ENCODE results near the gene RELN.

Gene RELN

GRCh38 chr7:103474956-103475355 lies 514.5 kb downstream of the RELN start:
- no peak overlapping the region for H3K14ac ChIP-seq (ENCODE audit: low read length in 2 of 2)
- H4K91ac ChIP-seq (ENCODE audit: low read length), result no peak overlapping the region
- 65% methylated on average over 4 of the region's 5 CpGs for WGBS
- H3K18ac ChIP-seq (ENCODE audit: low read depth in 1 of 2, low read length in 2 of 2), result no peak overlapping the region
- H3K4me3 ChIP-seq (ENCODE audit: insufficient read depth in 1 of 2, low read depth in 1 of 2, low read length in 2 of 2), result no peak overlapping the region
- no peaks in the 10 kb centered on the region for H3K27me3 ChIP-seq (ENCODE audit: control insufficient read depth in 1 of 2, insufficient read depth in 1 of 2, low read length in 2 of 2)
- H3K4me2 ChIP-seq (ENCODE audit: low read length, poor library complexity, severe bottlenecking), result no peak overlapping the region
- H2AFZ ChIP-seq (ENCODE audit: low read depth, low read length), result no peak overlapping the region
- no peaks in the 10 kb centered on the region for H3K4me1 ChIP-seq (ENCODE audit: control insufficient read depth, insufficient read depth, low read depth, low read length)
- DNase-seq, result no peak
- no peak overlapping the region for H2AK5ac ChIP-seq (ENCODE audit: low read length, severe bottlenecking)
- H2BK120ac ChIP-seq (ENCODE audit: low read depth, low read length), result no peak overlapping the region
- no peak overlapping the region for H4K8ac ChIP-seq (ENCODE audit: low read length)
- H3K4ac ChIP-seq (ENCODE audit: low read depth in 1 of 2, low read length in 2 of 2), result no peak overlapping the region
- H2BK15ac ChIP-seq (ENCODE audit: low read depth, poor library complexity, severe bottlenecking), result no peak overlapping the region
- H3K27ac ChIP-seq (ENCODE audit: low read length, poor library complexity, severe bottlenecking), result no peak overlapping the region
- no peaks in the 10 kb centered on the region for H3K9me3 ChIP-seq (ENCODE audit: control insufficient read depth, low read length)
- H2BK5ac ChIP-seq (ENCODE audit: low read depth, low read length, poor library complexity, severe bottlenecking), result no peak overlapping the region
- H3K23ac ChIP-seq (ENCODE audit: low read length in 2 of 2), result no peak overlapping the region
- no peak overlapping the region for H3K9ac ChIP-seq (ENCODE audit: low read length)
- H3K36me3 ChIP-seq (ENCODE audit: control insufficient read depth in 1 of 2, insufficient read depth in 2 of 2, low read depth in 1 of 2, low read length in 2 of 2), result no peaks in the 10 kb centered on the region
- no peaks in the 10 kb centered on the region for H3K79me1 ChIP-seq (replicated peaks; ENCODE audit: low read length, poor library complexity, severe bottlenecking)
- H2BK12ac ChIP-seq (ENCODE audit: low read length in 2 of 2), result no peak overlapping the region

- DNase-seq, result no peak
- Histone ChIP-seq H3K4ac (ENCODE audit: low read depth in 1 of 2, low read length in 2 of 2) (no peak overlapping the region), H4K8ac (ENCODE audit: low read length) (no peak overlapping the region), H4K91ac (ENCODE audit: low read length) (no peak overlapping the region), H2BK5ac (ENCODE audit: low read depth, low read length, poor library complexity, severe bottlenecking) (no peak overlapping the region), H3K79me1 (replicated peaks; ENCODE audit: low read length, poor library complexity, severe bottlenecking) (no peaks in the 10 kb centered on the region), H3K4me1 (ENCODE audit: control insufficient read depth, insufficient read depth, low read depth, low read length) (no peaks in the 10 kb centered on the region), H3K27ac (ENCODE audit: low read length, poor library complexity, severe bottlenecking) (no peak overlapping the region), H3K18ac (ENCODE audit: low read depth in 1 of 2, low read length in 2 of 2) (no peak overlapping the region), H2AFZ (ENCODE audit: low read depth, low read length) (no peak overlapping the region), H2BK12ac (ENCODE audit: low read length in 2 of 2) (no peak overlapping the region), H2BK15ac (ENCODE audit: low read depth, poor library complexity, severe bottlenecking) (no peak overlapping the region), H3K14ac (ENCODE audit: low read length in 2 of 2) (no peak overlapping the region), H2BK120ac (ENCODE audit: low read depth, low read length) (no peak overlapping the region), H3K4me2 (ENCODE audit: low read length, poor library complexity, severe bottlenecking) (no peak overlapping the region), H2AK5ac (ENCODE audit: low read length, severe bottlenecking) (no peak overlapping the region), H3K4me3 (ENCODE audit: insufficient read depth in 1 of 2, low read depth in 1 of 2, low read length in 2 of 2) (no peak overlapping the region), H3K36me3 (ENCODE audit: control insufficient read depth in 1 of 2, insufficient read depth in 2 of 2, low read depth in 1 of 2, low read length in 2 of 2) (no peaks in the 10 kb centered on the region), H3K9me3 (ENCODE audit: control insufficient read depth, low read length) (no peaks in the 10 kb centered on the region), H3K9ac (ENCODE audit: low read length) (no peak overlapping the region), H3K23ac (ENCODE audit: low read length in 2 of 2) (no peak overlapping the region), H3K27me3 (ENCODE audit: control insufficient read depth in 1 of 2, insufficient read depth in 1 of 2, low read length in 2 of 2) (peaks cover 0 to 3% of the 10 kb centered on the region in 2 experiments)
- WGBS, result 67% methylated on average over 3 of the region's 4 CpGs
Observed at GRCh38 chr7:103469095-103469948, 520.1 kb downstream of the RELN start.

- Histone ChIP-seq H2AK5ac (ENCODE audit: low read length, severe bottlenecking) (no peak overlapping the region), H3K4me1 (ENCODE audit: control insufficient read depth, insufficient read depth, low read depth, low read length) (no peaks in the 10 kb centered on the region), H3K27me3 (ENCODE audit: control insufficient read depth in 1 of 2, insufficient read depth in 1 of 2, low read length in 2 of 2) (peaks cover 0 to 9% of the 10 kb centered on the region in 2 experiments), H4K8ac (ENCODE audit: low read length) (no peak overlapping the region), H3K36me3 (ENCODE audit: control insufficient read depth in 1 of 2, insufficient read depth in 2 of 2, low read depth in 1 of 2, low read length in 2 of 2) (no peaks in the 10 kb centered on the region), H3K27ac (ENCODE audit: low read length, poor library complexity, severe bottlenecking) (no peak overlapping the region), H2BK12ac (ENCODE audit: low read length in 2 of 2) (no peak overlapping the region), H4K91ac (ENCODE audit: low read length) (no peak overlapping the region), H3K4ac (ENCODE audit: low read depth in 1 of 2, low read length in 2 of 2) (no peak overlapping the region), H2BK5ac (ENCODE audit: low read depth, low read length, poor library complexity, severe bottlenecking) (no peak overlapping the region), H2AFZ (ENCODE audit: low read depth, low read length) (no peak overlapping the region), H3K79me1 (replicated peaks; ENCODE audit: low read length, poor library complexity, severe bottlenecking) (no peaks in the 10 kb centered on the region), H3K23ac (ENCODE audit: low read length in 2 of 2) (no peak overlapping the region), H3K9ac (ENCODE audit: low read length) (no peak overlapping the region), H3K18ac (ENCODE audit: low read depth in 1 of 2, low read length in 2 of 2) (no peak overlapping the region), H2BK120ac (ENCODE audit: low read depth, low read length) (no peak overlapping the region), H3K9me3 (ENCODE audit: control insufficient read depth, low read length) (no peaks in the 10 kb centered on the region), H2BK15ac (ENCODE audit: low read depth, poor library complexity, severe bottlenecking) (no peak overlapping the region), H3K4me3 (ENCODE audit: insufficient read depth in 1 of 2, low read depth in 1 of 2, low read length in 2 of 2) (no peak overlapping the region), H3K4me2 (ENCODE audit: low read length, poor library complexity, severe bottlenecking) (no peak overlapping the region), H3K14ac (ENCODE audit: low read length in 2 of 2) (no peak overlapping the region)
- DNase-seq, result no peak
- WGBS, result 45% methylated on average over 2 of the region's 3 CpGs
Observed at GRCh38 chr7:103466814-103467213, 522.6 kb downstream of the RELN start.

- WGBS, result 75% methylated on average over 7 of the region's 7 CpGs
- Histone ChIP-seq H3K27ac (ENCODE audit: low read length, poor library complexity, severe bottlenecking) (no peak overlapping the region), H2BK5ac (ENCODE audit: low read depth, low read length, poor library complexity, severe bottlenecking) (no peak overlapping the region), H3K4ac (ENCODE audit: low read depth in 1 of 2, low read length in 2 of 2) (no peak overlapping the region), H3K9ac (ENCODE audit: low read length) (no peak overlapping the region), H3K18ac (ENCODE audit: low read depth in 1 of 2, low read length in 2 of 2) (no peak overlapping the region), H3K4me1 (ENCODE audit: control insufficient read depth, insufficient read depth, low read depth, low read length) (no peaks in the 10 kb centered on the region), H3K4me2 (ENCODE audit: low read length, poor library complexity, severe bottlenecking) (no peak overlapping the region), H2BK12ac (ENCODE audit: low read length in 2 of 2) (no peak overlapping the region), H3K14ac (ENCODE audit: low read length in 2 of 2) (no peak overlapping the region), H2AFZ (ENCODE audit: low read depth, low read length) (no peak overlapping the region), H2BK15ac (ENCODE audit: low read depth, poor library complexity, severe bottlenecking) (no peak overlapping the region), H3K27me3 (ENCODE audit: control insufficient read depth in 1 of 2, insufficient read depth in 1 of 2, low read length in 2 of 2) (peaks cover 0 to 9% of the 10 kb centered on the region in 2 experiments), H2AK5ac (ENCODE audit: low read length, severe bottlenecking) (no peak overlapping the region), H3K4me3 (ENCODE audit: insufficient read depth in 1 of 2, low read depth in 1 of 2, low read length in 2 of 2) (no peak overlapping the region), H2BK120ac (ENCODE audit: low read depth, low read length) (no peak overlapping the region), H4K8ac (ENCODE audit: low read length) (no peak overlapping the region), H4K91ac (ENCODE audit: low read length) (no peak overlapping the region), H3K79me1 (replicated peaks; ENCODE audit: low read length, poor library complexity, severe bottlenecking) (no peaks in the 10 kb centered on the region), H3K23ac (ENCODE audit: low read length in 2 of 2) (no peak overlapping the region), H3K36me3 (ENCODE audit: control insufficient read depth in 1 of 2, insufficient read depth in 2 of 2, low read depth in 1 of 2, low read length in 2 of 2) (no peaks in the 10 kb centered on the region), H3K9me3 (ENCODE audit: control insufficient read depth, low read length) (no peaks in the 10 kb centered on the region)
- DNase-seq, result no peak
Observed at GRCh38 chr7:103462358-103462757, 527.1 kb downstream of the RELN start.

Measured in mesenchymal stem cell (in vitro differentiated cells and primary cell).